HepG2 (cell line): ENCODE results near the gene CRLF2.
"Not testable (repeated sequence)": the region's sequence is repeated elsewhere in the genome, so short reads cannot be mapped to it uniquely, and the experiment has no call there.

Experiments used
- AKAP8 ChIP-seq: sonication (generic); formaldehyde crosslinking; IDR thresholded peaks from 2 replicates; pipeline ENCODE4 v1.5.1; 2020; ENCODE audit warnings: mild to moderate bottlenecking, missing genetic modification reagents
- CEBPB ChIP-seq: IDR thresholded peaks from 2 replicates; pipeline ENCODE4 v1.6.1; 2011; ENCODE audit warnings: low read depth, low read length, improper control_type of control experiment, borderline replicate concordance
- EP300 ChIP-seq, 3 experiments: sonication (generic) in 1 of 3; formaldehyde crosslinking in 1 of 3; IDR thresholded peaks; 2 replicates each; pipeline versions ENCODE4 v1.5.1 to v1.6.1; 2011 to 2020; ENCODE audit warnings: low read depth in 2 of 3, low read length in 2 of 3, borderline replicate concordance in 1 of 3, improper control_type of control experiment in 1 of 3, mild to moderate bottlenecking in 1 of 3, missing genetic modification reagents in 1 of 3, moderate library complexity in 1 of 3
- EZH2 ChIP-seq: conservative IDR thresholded peaks from 2 replicates; pipeline ENCODE4 v1.6.1; 2012; ENCODE audit warnings: mild to moderate bottlenecking, low read depth, low read length, moderate library complexity
- FOXA1 ChIP-seq, 2 experiments: fragments of 450-650 bp in 1 of 2; sonication (generic) in 1 of 2; formaldehyde crosslinking in 1 of 2; IDR thresholded peaks; 2 replicates each; pipeline versions ENCODE4 v1.4.0 to v1.6.1; 2016 to 2020; ENCODE audit warnings: missing genetic modification reagents in 1 of 2
- NCOA5 ChIP-seq: sonication (generic); formaldehyde crosslinking; IDR thresholded peaks from 2 replicates; pipeline ENCODE4 v1.4.0; 2020; ENCODE audit warnings: missing genetic modification reagents
- TCF7L2 ChIP-seq: IDR thresholded peaks from 2 replicates; pipeline ENCODE4 v1.6.1; 2011; ENCODE audit warnings: mild to moderate bottlenecking, low read depth, low read length, moderate library complexity
- ZBTB7A ChIP-seq: sonication (generic); formaldehyde crosslinking; IDR thresholded peaks from 2 replicates; pipeline ENCODE4 v1.8.0; 2022; ENCODE audit warnings: mild to moderate bottlenecking, missing genetic modification reagents
- ZNF761 ChIP-seq: sonication (generic); formaldehyde crosslinking; conservative IDR thresholded peaks from 2 replicates; pipeline ENCODE4 v1.4.0; 2020; ENCODE audit warnings: mild to moderate bottlenecking, missing genetic modification reagents
- ZNF839 ChIP-seq: sonication (generic); formaldehyde crosslinking; IDR thresholded peaks from 2 replicates; pipeline ENCODE4 v1.4.0; 2020; ENCODE audit warnings: missing genetic modification reagents, mild to moderate bottlenecking, borderline replicate concordance
- TF ChIP-seq, protein P1 (sequence below), 2 experiments: sonication (generic) in 1 of 2; formaldehyde crosslinking in 1 of 2; IDR thresholded peaks; 2 replicates each; pipeline versions ENCODE4 v1.4.0 to v1.6.1; 2018 to 2020; ENCODE audit warnings: missing genetic modification reagents in 2 of 2, borderline replicate concordance in 1 of 2, low read depth in 1 of 2, mild to moderate bottlenecking in 1 of 2, missing biosample characterization in 1 of 2

- TF ChIP-seq EZH2; FOXA1 (IDR thresholded peaks at IDR 0.05); FOXA1 (CRISPR knock-in tag; IDR thresholded peaks at IDR 0.05); ZBTB7A; ZNF839 (CRISPR knock-in tag); EP300 (IDR thresholded peaks at IDR 0.05; ENCODE audit: low read depth in 2 of 2, low read length in 2 of 2); EP300 (CRISPR knock-in tag; IDR thresholded peaks at IDR 0.05; ENCODE audit: borderline replicate concordance); NCOA5 (CRISPR knock-in tag); CEBPB; ZNF761 (CRISPR knock-in tag); TCF7L2; AKAP8 (CRISPR knock-in tag): not testable (repeated sequence)
- TF ChIP-seq, protein P1, sequence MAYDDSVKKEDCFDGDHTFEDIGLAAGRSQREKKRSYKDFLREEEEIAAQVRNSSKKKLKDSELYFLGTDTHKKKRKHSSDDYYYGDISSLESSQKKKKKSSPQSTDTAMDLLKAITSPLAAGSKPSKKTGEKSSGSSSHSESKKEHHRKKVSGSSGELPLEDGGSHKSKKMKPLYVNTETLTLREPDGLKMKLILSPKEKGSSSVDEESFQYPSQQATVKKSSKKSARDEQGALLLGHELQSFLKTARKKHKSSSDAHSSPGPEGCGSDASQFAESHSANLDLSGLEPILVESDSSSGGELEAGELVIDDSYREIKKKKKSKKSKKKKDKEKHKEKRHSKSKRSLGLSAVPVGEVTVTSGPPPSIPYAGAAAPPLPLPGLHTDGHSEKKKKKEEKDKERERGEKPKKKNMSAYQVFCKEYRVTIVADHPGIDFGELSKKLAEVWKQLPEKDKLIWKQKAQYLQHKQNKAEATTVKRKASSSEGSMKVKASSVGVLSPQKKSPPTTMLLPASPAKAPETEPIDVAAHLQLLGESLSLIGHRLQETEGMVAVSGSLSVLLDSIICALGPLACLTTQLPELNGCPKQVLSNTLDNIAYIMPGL (CRISPR knock-in tag; IDR thresholded peaks at IDR 0.05; ENCODE audit: borderline replicate concordance in 1 of 2, low read depth in 1 of 2): not testable (repeated sequence)
Observed at GRCh38 chrX:1228101-1228500, 15.7 kb upstream of the CRLF2 start.
